HG02943 (cell line): ENCODE measurements around the gene DPYSL3.

Experiments used
- ATAC-seq: cut with Tn5 transposase; IDR thresholded peaks from one replicate; pipeline ENCODE4 v1.9.1; 2021; ENCODE audit warnings: mild to moderate bottlenecking, low read depth, moderate library complexity; ENCODE audit not compliant: unreplicated experiment

DPYSL3 gene

DNA sequence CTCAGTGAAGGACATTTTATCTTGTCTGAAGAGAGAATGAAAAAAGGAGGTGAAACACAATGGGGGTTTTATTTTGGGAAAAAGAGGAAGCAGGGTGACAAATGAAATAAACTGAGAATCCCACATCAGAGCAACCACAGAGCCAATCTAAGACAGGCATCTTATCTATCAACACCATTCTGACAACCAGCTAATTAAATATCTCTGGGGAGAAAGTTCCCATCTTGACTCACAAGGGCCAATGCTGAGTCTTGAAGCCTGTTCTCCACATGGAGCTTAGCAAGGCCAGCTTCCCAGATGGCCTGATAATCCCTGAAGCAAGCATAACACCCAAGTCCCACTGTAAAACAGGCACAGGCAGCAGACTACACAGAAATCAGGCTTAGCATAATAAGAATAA, 30.4 kb downstream of the DPYSL3 start:
- ATAC-seq: no peak

DNA sequence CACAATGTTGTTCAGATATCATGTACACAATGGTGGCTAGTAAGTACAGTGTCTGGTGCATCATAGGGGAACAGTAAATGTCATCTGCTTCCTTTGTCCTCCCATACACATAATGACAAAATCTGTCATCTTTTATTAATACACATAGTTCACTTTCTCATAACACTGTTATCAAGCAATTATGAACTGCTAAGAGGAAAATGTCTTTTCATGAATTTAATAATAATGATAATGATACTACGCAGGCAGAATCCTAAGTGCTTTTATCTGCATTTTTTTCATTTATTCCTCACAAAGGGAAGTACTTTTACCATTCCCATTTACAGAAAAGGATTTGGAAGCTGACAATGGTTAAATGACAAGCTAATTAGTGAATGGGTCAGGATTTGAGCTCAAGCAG, 35.7 kb downstream of the DPYSL3 start:
- no peak for ATAC-seq

DNA sequence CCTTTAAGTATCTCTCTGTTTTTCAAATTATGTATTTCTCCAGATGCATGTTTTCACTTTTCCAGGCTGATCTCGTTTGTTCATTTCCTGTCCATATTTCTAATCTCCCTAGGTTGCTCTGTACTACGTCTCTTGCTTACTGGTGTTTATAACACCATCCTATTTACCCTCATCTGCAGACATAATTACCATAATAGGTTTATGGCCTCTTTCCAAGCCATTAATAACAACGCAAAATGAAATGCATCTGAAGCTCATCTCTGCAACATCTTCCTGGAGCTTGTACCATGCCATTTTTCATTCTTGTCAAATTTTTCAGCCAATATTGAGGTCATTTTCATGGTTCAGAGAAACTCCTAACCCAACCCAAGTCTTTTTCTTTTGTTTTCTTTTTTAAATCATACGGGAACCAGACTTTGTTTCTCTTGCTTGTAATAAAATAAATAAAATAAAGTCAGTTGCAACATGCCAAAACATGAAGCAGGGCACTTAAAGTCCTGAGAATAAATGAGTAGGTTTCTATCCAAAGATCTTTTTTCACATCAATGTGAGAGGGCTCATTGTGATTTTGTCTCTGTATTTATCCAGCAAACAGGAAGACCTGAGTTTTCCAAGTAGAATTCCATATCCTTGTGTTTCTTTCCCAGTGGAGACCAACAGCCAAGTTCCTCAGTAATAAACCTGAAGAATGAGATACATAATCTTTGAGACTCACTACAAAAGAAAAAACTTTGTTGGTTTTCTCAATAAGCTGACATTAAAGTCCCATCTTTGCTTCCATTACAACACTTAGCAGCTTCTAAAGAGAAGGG, 37.0 kb downstream of the DPYSL3 start:
- no peak for ATAC-seq

DNA sequence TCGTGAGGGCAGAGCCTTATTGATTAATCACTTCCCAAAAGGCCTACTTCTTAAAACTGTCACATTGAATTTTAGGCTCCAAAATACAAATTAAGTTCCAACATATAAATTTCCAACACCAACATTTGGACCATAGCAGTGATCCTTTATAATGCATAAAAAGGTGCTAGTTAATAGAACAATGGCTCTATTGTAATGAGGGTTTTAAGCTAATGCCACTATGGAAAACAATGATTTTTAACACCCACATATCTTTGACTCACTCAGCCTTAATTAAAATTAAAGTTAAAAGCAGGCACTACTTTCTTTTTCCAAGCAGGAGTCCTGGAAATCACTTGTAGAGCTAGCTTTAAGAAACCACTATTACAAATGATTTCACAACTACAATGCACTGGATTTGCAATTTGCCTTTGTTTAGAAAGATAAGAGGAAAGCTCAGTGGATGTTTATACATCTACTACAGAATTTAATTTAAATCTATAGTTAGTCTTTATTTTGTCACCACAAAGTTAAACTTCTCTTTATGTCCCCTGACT, 41.8 kb downstream of the DPYSL3 start:
- no peak for ATAC-seq

DNA sequence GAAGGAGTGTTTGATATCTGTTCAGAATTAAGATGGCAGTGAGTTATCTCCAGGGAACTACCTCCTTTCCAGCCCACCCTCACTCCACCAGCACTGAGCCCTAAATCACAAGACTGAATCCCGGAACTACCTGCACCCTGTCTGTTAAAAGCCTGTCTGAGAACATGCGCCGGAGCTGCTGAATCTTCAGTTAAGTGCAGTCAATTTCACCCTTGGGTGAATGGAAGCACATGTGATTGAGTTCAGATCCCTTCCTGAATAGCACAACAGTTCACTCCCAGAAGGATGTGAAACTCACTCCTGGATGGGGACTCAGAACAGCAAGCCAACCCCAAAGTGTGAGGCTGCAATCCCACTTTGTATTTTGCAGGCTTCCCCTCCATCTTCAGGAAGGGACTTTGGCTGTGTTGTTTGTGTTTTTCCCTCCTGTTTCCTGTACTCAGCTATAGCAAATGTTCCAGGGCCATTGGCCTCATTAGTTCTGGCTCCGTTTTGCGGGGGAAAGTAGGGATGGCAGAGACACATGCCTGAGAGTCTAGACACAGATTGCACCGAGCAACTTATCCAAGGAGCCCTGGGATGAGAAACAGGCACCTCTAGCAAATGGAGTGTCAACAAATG, 43.4 kb downstream of the DPYSL3 start:
- no peak for ATAC-seq

DNA sequence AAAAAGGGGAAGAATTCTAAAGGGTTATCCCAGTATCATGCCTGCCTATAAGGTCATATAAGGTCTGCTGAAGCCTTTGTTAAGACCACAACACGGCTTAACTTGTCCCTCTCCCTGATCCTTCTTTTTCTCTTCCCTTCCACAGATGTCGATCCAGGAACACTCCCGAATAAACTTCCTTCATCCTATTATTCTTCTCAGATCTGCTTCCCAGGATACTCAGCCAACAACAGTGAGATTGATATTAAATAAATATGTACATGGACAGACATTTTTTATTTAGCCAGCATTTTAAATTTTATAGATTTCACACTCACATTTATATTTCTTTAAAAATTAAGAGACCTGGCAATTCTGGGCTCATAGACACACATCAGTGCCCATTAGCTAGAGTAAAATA, 44.1 kb downstream of the DPYSL3 start:
- ATAC-seq: no peak

DNA sequence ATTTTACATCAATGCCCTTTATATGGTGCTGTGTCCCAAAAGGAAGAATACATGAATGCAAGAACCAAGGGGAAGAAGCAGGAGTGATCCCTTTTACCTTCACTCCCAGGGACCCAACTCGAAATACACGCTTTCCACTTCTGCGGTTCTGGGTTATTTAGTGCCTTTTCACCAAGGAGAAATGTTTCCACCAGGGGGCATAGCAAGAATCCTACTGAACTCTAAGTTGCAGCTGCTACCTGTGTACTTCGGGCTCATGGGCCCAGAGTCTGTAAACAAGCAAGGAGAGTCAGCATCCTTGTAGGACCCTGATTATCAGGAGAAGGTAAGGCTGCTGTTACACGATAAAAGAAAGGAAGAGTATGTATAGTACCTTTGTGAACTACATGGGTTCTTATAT, 45.7 kb downstream of the DPYSL3 start:
- ATAC-seq: no peak

DNA sequence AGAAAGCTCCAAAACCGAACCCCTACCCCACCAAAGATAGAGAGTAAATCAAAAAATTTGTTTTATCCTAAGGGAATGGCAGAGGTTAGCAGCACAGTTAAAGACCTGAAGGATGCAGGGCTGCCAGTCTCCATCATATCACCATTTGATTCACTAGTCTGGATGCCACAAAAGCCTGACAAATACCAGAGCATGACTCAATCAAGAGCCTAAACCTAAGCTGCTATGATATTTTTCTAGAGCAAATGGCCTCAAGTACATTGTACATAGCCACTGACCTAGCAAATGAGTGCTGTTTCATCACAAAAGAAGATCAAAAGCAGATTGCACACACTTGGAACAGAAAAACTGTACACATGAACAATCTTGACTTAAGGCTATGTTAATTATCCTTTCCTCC, 48.0 kb downstream of the DPYSL3 start:
- ATAC-seq: no peak

DNA sequence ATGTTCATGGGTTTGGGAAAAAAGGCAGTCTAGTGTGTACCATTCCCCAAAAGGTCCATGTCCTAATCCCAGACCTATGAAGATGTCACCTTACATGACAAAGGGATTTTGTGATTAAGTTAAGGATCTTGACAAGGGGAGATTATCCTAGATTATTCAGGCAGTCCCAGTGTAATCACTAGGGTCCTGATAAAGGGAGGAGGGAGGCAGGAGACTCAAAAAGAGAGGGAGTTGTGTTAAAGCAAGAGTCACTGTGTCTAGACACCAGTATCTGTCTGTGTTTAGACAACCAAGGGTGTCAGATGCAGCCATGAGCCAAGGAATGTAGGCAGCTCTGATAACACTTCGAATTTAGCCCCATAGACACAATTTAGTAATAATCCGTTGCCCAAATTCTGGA, 49.5 kb downstream of the DPYSL3 start:
- no peak for ATAC-seq

DNA sequence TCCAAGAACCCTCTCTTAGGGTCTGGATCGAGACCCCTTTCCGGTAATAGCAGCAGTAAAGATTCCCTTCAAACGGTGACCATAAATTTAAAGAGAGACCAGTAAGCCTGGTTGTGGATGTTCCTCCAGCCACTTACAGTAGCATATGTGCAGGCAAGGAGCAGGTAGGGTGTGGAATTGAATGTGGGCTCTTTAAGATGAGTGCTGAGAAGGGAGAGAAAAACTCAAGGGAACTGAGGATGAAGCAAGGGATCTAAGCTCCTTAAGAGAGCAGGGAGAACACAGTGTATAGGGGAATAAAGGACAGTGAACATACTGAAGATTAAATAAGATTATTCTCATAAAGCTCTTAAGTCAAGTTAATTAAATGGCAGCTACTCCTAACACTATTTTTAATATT, 51.3 kb downstream of the DPYSL3 start:
- ATAC-seq: no peak

DNA sequence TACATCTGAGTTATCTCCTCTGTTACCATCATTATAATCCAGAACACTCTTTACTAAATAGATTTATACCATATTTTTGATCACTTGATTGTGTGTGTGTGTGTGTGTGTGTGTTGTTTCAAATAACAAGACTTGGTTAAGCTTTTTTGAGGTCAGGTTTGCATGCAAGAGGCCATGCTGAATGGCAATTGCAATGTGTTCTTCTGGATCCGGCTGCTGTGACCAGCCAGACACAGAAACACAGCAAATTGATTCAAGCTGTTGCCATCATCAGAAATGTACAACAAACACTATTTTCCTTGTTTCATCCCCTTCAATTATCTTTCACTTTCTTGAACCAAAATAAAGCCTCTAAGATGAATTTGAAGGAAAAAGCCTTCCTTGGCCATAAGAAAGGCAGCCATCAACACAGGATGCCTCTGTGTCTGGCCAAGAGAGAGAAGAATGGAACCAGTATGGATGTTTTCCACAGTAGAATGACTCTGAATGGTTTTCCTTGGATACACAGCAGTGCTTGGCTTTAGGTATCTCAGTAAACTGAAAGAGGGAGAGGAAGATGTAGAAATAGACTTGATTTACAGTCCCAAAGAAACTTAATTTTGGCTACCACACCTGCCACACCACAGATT, 53.9 kb downstream of the DPYSL3 start:
- ATAC-seq: no peak

DNA sequence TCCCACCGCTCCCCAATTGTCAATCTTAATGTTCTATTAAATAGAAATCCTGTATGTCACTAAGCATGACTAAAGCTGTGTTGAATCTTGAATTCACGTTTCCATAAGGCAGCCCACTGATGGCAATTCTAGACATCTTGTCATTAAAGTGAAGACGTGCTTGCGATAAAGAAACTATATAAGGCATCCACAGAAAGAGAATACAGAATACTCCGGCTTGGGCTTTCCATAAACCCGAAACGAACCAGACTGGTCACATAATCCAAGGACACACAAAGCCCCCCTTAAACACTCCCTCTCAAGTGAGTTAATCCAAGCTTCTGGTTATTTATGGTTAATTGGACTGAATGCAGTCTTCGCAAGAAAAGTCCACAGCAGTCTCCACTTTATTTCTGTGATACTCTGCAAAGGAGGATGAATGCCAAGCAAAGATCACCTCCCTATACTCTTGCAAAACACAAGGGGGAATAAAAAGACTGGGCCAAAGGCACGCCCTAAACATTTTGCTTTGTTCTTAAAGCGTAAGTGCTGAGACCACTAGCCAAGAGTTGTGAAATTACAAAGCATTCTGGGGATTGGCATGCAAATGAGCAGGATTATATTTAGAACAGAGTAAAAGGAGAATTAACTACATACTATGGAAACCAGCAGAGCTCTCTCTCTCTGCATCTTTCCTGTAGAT, 54.7 kb downstream of the DPYSL3 start:
- no peak for ATAC-seq

DNA sequence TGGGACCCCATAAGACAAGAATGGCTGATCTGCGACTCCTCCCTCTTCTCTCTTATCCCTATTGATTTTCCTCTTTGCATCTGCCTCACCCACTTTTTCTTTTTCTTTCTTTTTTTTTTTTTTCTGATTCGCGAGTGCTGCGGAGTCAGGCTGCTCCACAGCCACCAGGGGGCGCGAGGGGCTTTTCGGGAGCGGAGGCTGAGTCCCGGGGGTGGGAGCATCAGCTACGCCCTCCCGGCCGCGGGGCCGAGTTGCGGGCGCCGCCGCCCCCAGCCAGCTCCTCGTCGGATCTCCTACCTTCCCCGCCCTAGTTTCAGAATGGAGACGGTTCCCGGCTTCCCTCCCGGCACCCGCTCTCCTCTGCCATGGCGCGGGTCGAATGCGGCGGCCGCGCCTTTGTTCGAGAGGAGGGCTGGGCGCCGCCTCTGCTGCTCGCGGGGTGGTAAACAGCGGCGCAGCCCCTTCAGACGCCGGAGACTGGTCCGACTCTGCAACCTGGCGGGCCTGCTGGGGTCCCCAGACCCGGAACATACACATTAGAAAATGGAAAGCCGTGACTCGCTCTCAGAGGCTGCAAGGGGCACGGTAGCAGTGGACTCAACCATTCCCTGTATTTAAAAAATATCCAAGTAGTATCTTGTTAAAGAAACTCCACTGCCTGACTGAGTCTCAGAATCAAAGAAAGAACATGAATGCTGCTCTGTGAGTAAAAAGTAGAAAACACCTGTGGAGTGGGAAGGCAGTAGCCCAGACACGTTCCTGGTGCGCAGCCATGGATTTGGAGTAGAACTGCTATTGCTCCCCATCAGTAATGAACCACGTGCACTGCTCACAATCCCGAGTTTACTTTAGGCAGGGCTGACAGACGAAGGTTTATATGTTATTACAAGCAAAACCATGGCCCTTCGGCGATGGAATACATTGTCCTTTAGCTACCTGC, 55.7 kb downstream of the DPYSL3 start:
- ATAC-seq: peak; percentile 79

DNA sequence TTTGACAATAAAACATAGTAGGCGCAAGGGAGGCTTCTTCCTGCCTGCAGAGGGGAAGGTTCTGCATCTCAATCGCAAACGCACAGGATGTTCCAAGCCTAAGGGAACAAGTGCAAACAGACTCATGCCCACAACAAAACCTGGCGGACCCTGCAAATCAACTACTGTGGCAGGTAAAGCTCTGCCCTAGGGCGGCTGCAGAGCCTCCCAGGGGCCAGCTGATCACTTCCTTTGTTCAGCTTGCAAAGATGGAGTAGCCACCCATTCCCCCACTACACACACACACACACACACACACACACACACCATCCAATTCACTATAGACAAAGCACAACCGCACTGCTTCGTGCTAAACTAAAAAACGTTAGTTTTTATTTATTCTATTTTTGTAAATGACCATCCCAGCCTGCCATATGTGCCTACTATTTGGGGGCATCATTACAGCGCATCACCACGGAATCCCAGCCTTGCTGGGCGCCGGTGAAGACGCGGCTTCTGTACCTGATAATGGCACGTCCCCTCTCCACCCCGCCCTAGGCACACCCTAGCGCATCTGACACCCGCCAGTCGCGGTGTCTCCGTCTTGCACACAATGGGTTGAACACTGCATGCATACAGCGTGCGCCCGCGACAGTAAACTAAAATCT, 57.6 kb downstream of the DPYSL3 start:
- ATAC-seq: no peak

DNA sequence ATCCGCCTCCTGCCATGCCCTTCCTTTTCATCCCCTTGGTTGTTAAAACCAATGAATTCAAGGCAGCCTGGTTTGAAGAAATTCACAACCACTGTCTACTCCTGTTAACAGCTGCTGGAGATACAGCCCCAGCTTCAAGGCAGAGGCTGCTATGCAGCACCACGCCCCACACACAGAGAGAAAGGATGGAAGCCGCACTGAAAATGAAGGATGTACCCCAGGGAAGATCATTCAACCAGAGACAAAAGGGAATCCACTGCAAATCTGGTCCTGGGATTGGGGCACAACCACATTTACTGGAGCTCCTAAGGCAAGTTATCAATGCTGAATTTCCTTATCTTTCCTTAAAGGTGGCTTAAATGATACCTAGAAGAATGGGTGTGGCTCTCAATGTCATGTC, 58.7 kb downstream of the DPYSL3 start:
- ATAC-seq: no peak

DNA sequence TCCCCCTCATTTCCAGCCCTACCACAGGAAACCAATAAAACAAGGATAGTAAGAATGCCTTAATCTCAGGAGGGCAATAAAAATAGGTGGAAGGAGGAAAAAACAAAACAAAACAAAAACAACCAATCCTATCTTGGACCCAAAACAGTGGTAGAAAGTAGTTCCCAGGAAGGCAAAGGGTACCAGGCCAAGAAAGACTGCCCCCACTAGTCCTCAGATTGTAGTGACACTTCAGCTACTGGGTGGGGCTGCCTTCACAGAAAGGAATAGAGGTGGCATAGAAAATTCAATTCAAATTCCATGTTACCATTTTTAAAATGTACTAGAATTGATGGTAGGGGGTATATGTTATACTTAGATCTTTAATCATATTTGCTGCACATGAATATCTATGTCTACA, 59.3 kb downstream of the DPYSL3 start:
- ATAC-seq: no peak

DNA sequence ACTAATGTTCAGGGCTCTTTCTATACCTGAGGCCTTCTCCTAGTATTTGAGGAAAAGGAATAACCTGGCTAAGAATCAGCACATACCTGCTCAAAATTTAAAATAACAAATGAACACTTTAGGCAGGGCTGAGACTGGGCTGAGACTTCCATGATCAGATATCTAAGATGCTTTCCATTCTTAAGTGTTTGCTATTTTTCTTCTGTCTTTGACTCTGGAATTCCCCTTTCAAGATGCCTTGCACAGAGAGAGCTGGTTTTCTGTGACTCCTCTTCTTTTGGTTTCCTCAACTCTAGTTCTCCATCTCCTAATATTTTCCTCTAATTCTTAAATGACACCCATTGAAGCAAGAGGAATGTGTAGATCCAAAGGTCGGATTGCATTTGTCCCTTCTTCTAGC, 61.1 kb downstream of the DPYSL3 start:
- no peak for ATAC-seq

DNA sequence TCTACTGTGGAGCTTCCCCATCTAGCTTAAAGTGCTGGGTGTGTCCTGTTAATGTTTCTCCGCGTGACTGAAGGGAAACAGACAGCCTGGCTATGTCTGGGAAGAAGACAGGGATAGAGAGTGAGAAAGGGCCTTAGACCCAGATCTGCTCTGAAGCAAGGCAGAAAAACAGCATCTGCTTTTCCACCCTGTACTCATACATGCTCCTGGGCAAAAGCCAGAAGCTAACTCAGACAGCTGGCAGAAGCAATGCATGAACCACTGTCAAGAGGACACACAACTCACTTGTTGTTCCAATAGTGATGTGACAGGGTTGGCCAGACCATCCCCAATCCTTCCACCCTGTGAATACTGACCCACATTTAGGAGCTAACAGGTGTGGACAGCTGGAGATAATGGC, 63.3 kb downstream of the DPYSL3 start:
- no peak for ATAC-seq

DNA sequence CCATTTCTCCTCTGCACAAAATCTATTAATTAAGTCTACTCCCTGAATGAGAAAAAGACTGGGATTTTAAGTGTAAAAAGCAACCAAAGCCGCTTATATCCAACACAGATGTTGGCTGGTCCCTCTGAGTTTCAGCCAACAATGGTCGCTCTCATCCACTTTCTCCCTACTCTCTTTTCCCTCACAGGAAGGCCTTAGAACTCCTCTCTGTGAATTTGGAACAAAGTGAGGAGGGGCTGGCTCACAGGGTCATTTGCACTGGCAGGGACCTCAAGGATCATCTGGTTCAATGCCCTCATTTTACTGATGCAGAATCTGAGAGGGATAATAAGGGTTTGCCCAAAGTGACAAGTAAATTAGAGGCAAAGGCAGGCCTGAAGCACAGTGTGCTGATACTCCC, 64.0 kb downstream of the DPYSL3 start:
- no peak for ATAC-seq

DNA sequence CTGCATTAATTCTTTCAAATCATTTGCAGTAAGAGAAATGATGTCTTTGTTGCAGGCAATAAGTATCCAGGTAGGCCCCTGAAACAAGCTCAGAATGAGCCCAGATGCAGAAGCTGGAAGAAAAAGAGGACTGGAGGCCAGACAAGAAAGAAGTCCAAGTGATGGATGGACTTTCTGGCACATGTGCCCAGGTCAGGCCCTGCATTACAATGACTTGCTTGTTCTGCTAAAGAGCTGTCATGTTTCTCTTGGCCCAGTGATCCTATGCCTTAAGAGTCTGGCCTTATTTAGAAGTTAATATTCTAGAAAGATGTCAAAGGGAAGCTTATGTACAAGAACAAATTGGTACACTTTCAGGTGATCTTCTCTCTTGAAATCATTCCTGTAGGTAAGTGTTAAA, 64.8 kb downstream of the DPYSL3 start:
- ATAC-seq: no peak
